ENCODE measurements around the gene FAM98C. TPM values are rescaled to one million over a fixed set of nuclear protein-coding genes. Genes with fewer than 3 reads are reported as not detected.
"Not testable (repeated sequence)": the region's sequence is repeated elsewhere in the genome, so short reads cannot be mapped to it uniquely, and the experiment has no call there.

Gene FAM98C
- total RNA-seq, 1 donor from 2014 or later, result 16.2 TPM

GRCh38 chr19:38425810-38426466 is 23.0 kb downstream of the FAM98C start, which contains the start of gene RASGRP4:
RASGRP4 (minus strand) TSS chr19:38426219; CDS start chr19:38426091, 128 bp downstream.
- Histone ChIP-seq H3K9me3 (no peaks in the 10 kb centered on the region), H3K27ac (peak within 1 kb of the TSS; percentile 58), H3K4me1 (no peaks in the 10 kb centered on the region), H3K4me3 (peak within 1 kb of the TSS; percentile 36), H3K27me3 (no peaks in the 10 kb centered on the region), H3K36me3 (no peaks in the 10 kb centered on the region)
- intact Hi-C loops (cut with DNase I), result no loop called here
- peak; percentile 88 for ATAC-seq
- TF ChIP-seq CTCF (IDR thresholded peaks at IDR 0.05), result no peak
- DNase-seq, result peak; percentile 71

GRCh38 chr19:38427035-38427677 is 24.3 kb downstream of the FAM98C start:
- H3K9me3 ChIP-seq; H3K27me3 ChIP-seq; H3K4me3 ChIP-seq; DNase-seq; H3K4me1 ChIP-seq; H3K36me3 ChIP-seq; ATAC-seq; H3K27ac ChIP-seq; intact Hi-C loops (cut with DNase I): not testable (repeated sequence)

GRCh38 chr19:38429055-38429810 is 26.3 kb downstream of the FAM98C start:
- Histone ChIP-seq H3K36me3 (no peaks in the 10 kb centered on the region), H3K27ac (no peak overlapping the region), H3K9me3 (no peaks in the 10 kb centered on the region), H3K4me1 (no peaks in the 10 kb centered on the region), H3K27me3 (peaks cover 14% of the 10 kb centered on the region), H3K4me3 (no peak overlapping the region)
- intact Hi-C loops (cut with DNase I), result no loop called here
- DNase-seq, result no peak
- no peak for ATAC-seq
- TF ChIP-seq CTCF (IDR thresholded peaks at IDR 0.05), result no peak

GRCh38 chr19:38429811-38430156 is 26.9 kb downstream of the FAM98C start:
- no peak for DNase-seq
- no peak for TF ChIP-seq CTCF (IDR thresholded peaks at IDR 0.05)
- no peak overlapping the region for H3K4me3 ChIP-seq
- no peaks in the 10 kb centered on the region for H3K4me1 ChIP-seq
- peaks cover 19% of the 10 kb centered on the region for H3K27me3 ChIP-seq
- H3K9me3 ChIP-seq, result no peaks in the 10 kb centered on the region
- H3K36me3 ChIP-seq, result no peaks in the 10 kb centered on the region
- no peak for ATAC-seq
- H3K27ac ChIP-seq, result no peak overlapping the region
- intact Hi-C loops (cut with DNase I), result no loop called here

GRCh38 chr19:38430931-38431330 is 28.0 kb downstream of the FAM98C start:
- DNase-seq (no peak), ATAC-seq (no peak)
- no peak overlapping the region for H3K4me3 ChIP-seq
- no peaks in the 10 kb centered on the region for H3K4me1 ChIP-seq
- no peak overlapping the region for H3K27ac ChIP-seq
- no peaks in the 10 kb centered on the region for H3K36me3 ChIP-seq
- intact Hi-C loops (cut with DNase I), result no loop called here
- H3K27me3 ChIP-seq, result peaks cover 31% of the 10 kb centered on the region
- no peaks in the 10 kb centered on the region for H3K9me3 ChIP-seq
- no peak for TF ChIP-seq CTCF (IDR thresholded peaks at IDR 0.05)

GRCh38 chr19:38433268-38433733 is 30.4 kb downstream of the FAM98C start, which contains the start of gene RYR1:
RYR1 (plus strand) TSS chr19:38433691; CDS start chr19:38433830, 139 bp downstream.
- ATAC-seq (peak; percentile 89), DNase-seq (peak; percentile 79)
- H3K36me3 ChIP-seq, result no peaks in the 10 kb centered on the region
- H3K9me3 ChIP-seq, result no peaks in the 10 kb centered on the region
- no peak for TF ChIP-seq CTCF (IDR thresholded peaks at IDR 0.05)
- no peaks in the 10 kb centered on the region for H3K4me1 ChIP-seq
- no peak within 1 kb of the TSS for H3K4me3 ChIP-seq
- H3K27ac ChIP-seq, result no peak within 1 kb of the TSS
- intact Hi-C loops (cut with DNase I), result no loop called here
- H3K27me3 ChIP-seq, result peaks cover 35% of the 10 kb centered on the region
